Mucosa of descending colon (tissue), 3 donors: Measurements from ENCODE around the gene SCAF4. TPM values are rescaled to one million over a fixed set of nuclear protein-coding genes. Genes with fewer than 3 reads are reported as not detected.
A peak's percentile ranks its signal among the peaks of the same experiment; 100 is the strongest.

Source experiments
- ATAC-seq: fragments of 200-7000 bp; cut with Tn5 transposase; one replicate; pipeline ENCODE4 v1.9.1; 2020; ENCODE audit warnings: mild to moderate bottlenecking, moderate library complexity
- DNase-seq, 3 donors: peaks; one replicate each; pipeline ENCODE4 v3.0.0-alpha.2; 2020
- H3K36me3 ChIP-seq: fragments of 200-600 bp; one replicate; pipeline ENCODE4 v1.8.0; 2021; ENCODE audit warnings: low read depth, mild to moderate bottlenecking
- H3K4me1 ChIP-seq: fragments of 200-600 bp; one replicate; pipeline ENCODE4 v1.8.0; 2021; ENCODE audit warnings: low read depth, mild to moderate bottlenecking
- H3K4me3 ChIP-seq: fragments of 200-600 bp; one replicate; pipeline ENCODE4 v1.8.0; 2021; ENCODE audit warnings: mild to moderate bottlenecking
- H3K9me3 ChIP-seq: fragments of 200-600 bp; one replicate; pipeline ENCODE4 v1.8.0; 2021; ENCODE audit warnings: mild to moderate bottlenecking
- CTCF ChIP-seq: fragments of 200-600 bp; IDR thresholded peaks from one replicate; pipeline ENCODE4 v1.8.0; 2022; ENCODE audit warnings: antibody characterized with exemption, mild to moderate bottlenecking
- intact Hi-C, 2 donors: fragments of 100-400 bp; cut with DNase I in 1 of 2; cut with micrococcal nuclease in 1 of 2; formaldehyde crosslinking; loops; one replicate each; pipeline versions ENCODE4 v1.11.0 to v1.11.1; 2022; cut with DNase I, micrococcal nuclease
- total RNA-seq, 3 donors: library from RNA; stranded (reverse); fragmentation: NEBNext Ultra II Directional in 2 of 3; extraction: Animal tissue kit (Norgen Biotek cat#: 25700) in 2 of 3; gene quantifications; one replicate each; pipeline versions ENCODE4 v1.2.1 to v1.2.4, GENCODE V29; 2021 to 2023
- donor health status: DM: no; HTN: no; CAD: no; lungs with moderate emphysema.
- donor health status: DM: no; HTN: no; CAD: no.
- donor health status: DM: no; HTN: yes; CAD: no.

Gene SCAF4
- total RNA-seq, 3 donors from 2014 or later: 35.7 to 39.7 (median 38.4) TPM

- no peaks in the 10 kb centered on the region for H3K4me1 ChIP-seq
- no peak overlapping the region for H3K4me3 ChIP-seq
- H3K36me3 ChIP-seq: peaks cover 11% of the 10 kb centered on the region
- no peak for DNase-seq
- no peaks in the 10 kb centered on the region for H3K9me3 ChIP-seq
- ATAC-seq: no peak
- TF ChIP-seq CTCF: no peak
- intact Hi-C loops: no loop called here
Measured at GRCh38 chr21:31696424-31696823, 35.5 kb downstream of the SCAF4 start.

GRCh38 chr21:31693222-31693621, 38.7 kb downstream of the SCAF4 start:
- intact Hi-C loops: no loop called here
- ATAC-seq (no peak), DNase-seq (no peak)
- H3K9me3 ChIP-seq: no peaks in the 10 kb centered on the region
- no peaks in the 10 kb centered on the region for H3K4me1 ChIP-seq
- TF ChIP-seq CTCF: no peak
- no peak overlapping the region for H3K4me3 ChIP-seq
- H3K36me3 ChIP-seq: peaks cover 11% of the 10 kb centered on the region

GRCh38 chr21:31688603-31689368, 43.1 kb downstream of the SCAF4 start:
- H3K9me3 ChIP-seq: no peaks in the 10 kb centered on the region
- intact Hi-C loops: no loop called here
- DNase-seq (no peak), ATAC-seq (no peak)
- no peaks in the 10 kb centered on the region for H3K4me1 ChIP-seq
- TF ChIP-seq CTCF: no peak
- peaks cover 6% of the 10 kb centered on the region for H3K36me3 ChIP-seq
- no peak overlapping the region for H3K4me3 ChIP-seq

- H3K4me3 ChIP-seq: no peak overlapping the region
- no peak for TF ChIP-seq CTCF
- no peaks in the 10 kb centered on the region for H3K36me3 ChIP-seq
- no peaks in the 10 kb centered on the region for H3K9me3 ChIP-seq
- intact Hi-C loops: no loop called here
- ATAC-seq (no peak), DNase-seq (no peak)
- no peaks in the 10 kb centered on the region for H3K4me1 ChIP-seq
Measured at GRCh38 chr21:31687108-31687507, 44.8 kb downstream of the SCAF4 start.

- intact Hi-C loops: no loop called here
- DNase-seq (no peak), ATAC-seq (peak; percentile 76)
- no peaks in the 10 kb centered on the region for H3K9me3 ChIP-seq
- no peaks in the 10 kb centered on the region for H3K4me1 ChIP-seq
- no peak for TF ChIP-seq CTCF
- no peak overlapping the region for H3K4me3 ChIP-seq
- no peaks in the 10 kb centered on the region for H3K36me3 ChIP-seq
Measured at GRCh38 chr21:31686272-31686915, 45.5 kb downstream of the SCAF4 start.
